Endothelial cell of umbilical vein (primary cell): ENCODE data around the gene TMEM214. TPM values are rescaled to one million over a fixed set of nuclear protein-coding genes. Genes with fewer than 3 reads are reported as not detected.
"Not testable (repeated sequence)": the region's sequence is repeated elsewhere in the genome, so short reads cannot be mapped to it uniquely, and the experiment has no call there.

Experiments used
- BruUV-seq: library from RNA; stranded (reverse); fragments of 400-500 nt; replicated peaks from 2 replicates; lab custom pipeline; 2021; lab: Mats Ljungman, UMichigan
- CTCF ChIA-PET: fragments of 300-600, 350-600 bp; sonication (Branson Sonifier 250); formaldehyde crosslinking; loops from one replicate; lab custom pipeline; 2021; ENCODE audit warnings: antibody characterized with exemption, inconsistent platforms; lab: Charles Lee
- POLR2A ChIA-PET: fragments of 300-600, 350-600 bp; sonication (Branson Sonifier 250); formaldehyde crosslinking; loops from one replicate; lab custom pipeline; 2021; ENCODE audit warnings: antibody characterized with exemption, inconsistent platforms; lab: Charles Lee
- DNase-seq: peaks from one replicate; pipeline ENCODE4 v3.0.0-alpha.2; 2011; ENCODE audit warnings: low read depth, low spot score
- FAIRE-seq: peaks from 2 replicates; lab custom pipeline; 2011; peaks lifted over from hg19 to GRCh38; lab: Jason Lieb, UNC
- H2AFZ ChIP-seq: 2 replicates; pipeline ENCODE4 v1.6.0; 2012; ENCODE audit warnings: low read depth, low read length, control low read depth, inconsistent platforms
- H3K27ac ChIP-seq: 2 replicates; pipeline ENCODE4 v1.5.1; 2011; ENCODE audit warnings: low read depth, mild to moderate bottlenecking, control low read depth, low read length, moderate library complexity; ENCODE audit not compliant: insufficient read depth
- H3K27me3 ChIP-seq, 2 experiments: 2 replicates each; pipeline versions ENCODE4 v1.6.0 to v1.6.1; 2011; ENCODE audit warnings: low read length in 2 of 2, mixed read lengths in 1 of 2; ENCODE audit not compliant: control insufficient read depth in 2 of 2, insufficient read depth in 2 of 2
- H3K36me3 ChIP-seq, 2 experiments: 2 replicates in 1 of 2; 3 replicates in 1 of 2; pipeline ENCODE4 v1.5.1; 2011; ENCODE audit warnings: low read length in 2 of 2, mild to moderate bottlenecking in 1 of 2, moderate library complexity in 1 of 2; ENCODE audit not compliant: control insufficient read depth in 2 of 2, insufficient read depth in 2 of 2; ENCODE audit errors: extremely low read depth in 1 of 2
- H3K4me1 ChIP-seq: 3 replicates; pipeline ENCODE4 v1.5.1; 2011; ENCODE audit warnings: mild to moderate bottlenecking, low read length; ENCODE audit not compliant: control insufficient read depth, insufficient read depth; ENCODE audit errors: extremely low read depth
- H3K4me2 ChIP-seq: 2 replicates; pipeline ENCODE4 v1.6.1; 2011; ENCODE audit warnings: low read length, control low read depth, mixed read lengths; ENCODE audit not compliant: insufficient read depth
- H3K4me3 ChIP-seq, 3 experiments: fragments of 200-600 bp in 1 of 3; sonication (generic), shearing (Covaris generic) in 1 of 3; replicated peaks in 1 of 3; 2 replicates each; pipeline ENCODE4 v1.5.1; 2011 to 2016; ENCODE audit warnings: control low read depth in 3 of 3, low read length in 3 of 3, mild to moderate bottlenecking in 2 of 3, inconsistent platforms in 1 of 3, low read depth in 1 of 3, moderate library complexity in 1 of 3; ENCODE audit not compliant: insufficient read depth in 1 of 3
- H3K79me2 ChIP-seq: 2 replicates; pipeline ENCODE4 v1.6.0; 2012; ENCODE audit warnings: low read length, inconsistent platforms; ENCODE audit not compliant: control insufficient read depth, insufficient read depth
- H3K9ac ChIP-seq: replicated peaks from 2 replicates; pipeline ENCODE3; 2011; ENCODE audit warnings: low read length, control low read depth; ENCODE audit not compliant: insufficient read depth; ENCODE audit errors: extremely low read depth
- H3K9me1 ChIP-seq: replicated peaks from 3 replicates; pipeline ENCODE4 v1.6.0; 2011; ENCODE audit warnings: mild to moderate bottlenecking, low read length; ENCODE audit not compliant: control insufficient read depth, insufficient read depth; ENCODE audit errors: extremely low read depth
- H3K9me3 ChIP-seq: replicated peaks from 2 replicates; pipeline ENCODE4 v1.5.1; 2012; ENCODE audit warnings: low read length, inconsistent platforms; ENCODE audit not compliant: control insufficient read depth, insufficient read depth
- H4K20me1 ChIP-seq: replicated peaks from 2 replicates; pipeline ENCODE3; 2011; ENCODE audit warnings: mild to moderate bottlenecking, low read length; ENCODE audit not compliant: control insufficient read depth, insufficient read depth; ENCODE audit errors: extremely low read depth
- EZH2 ChIP-seq: IDR thresholded peaks from 2 replicates; pipeline ENCODE4 v1.6.1; 2012; ENCODE audit warnings: borderline replicate concordance, low read depth, mild to moderate bottlenecking, moderate library complexity, low read length, inconsistent platforms; ENCODE audit not compliant: severe bottlenecking
- MAX ChIP-seq: IDR thresholded peaks from 2 replicates; pipeline ENCODE4 v1.6.1; 2011; ENCODE audit not compliant: insufficient read depth, insufficient read length
- POLR2A ChIP-seq: IDR thresholded peaks from 2 replicates; pipeline ENCODE4 v1.6.1; 2012; ENCODE audit warnings: low read depth, mild to moderate bottlenecking, control low read depth, low read length
- POLR2AphosphoS5 ChIP-seq: IDR thresholded peaks from 2 replicates; pipeline ENCODE4 v1.6.1; 2012; ENCODE audit warnings: low read depth, mild to moderate bottlenecking, control low read depth, low read length, moderate library complexity; ENCODE audit not compliant: insufficient read depth
- dilution Hi-C: fragments of 300-500 bp; cut with MboI; formaldehyde crosslinking; loops from one replicate; pipeline ENCODE4 v1.15.0; 2019; ENCODE audit warnings: low sequenced_read_pairs; ENCODE audit not compliant: extremely low pct_ligation_motif_present
- intact Hi-C: fragments of 100-400 bp; cut with micrococcal nuclease; formaldehyde crosslinking; loops from one replicate; pipeline ENCODE4 v1.10.0; 2022
- polyA plus RNA-seq, 4 experiments: library from polyadenylated mRNA; depleted of rRNA in 3 of 4; stranded (reverse) in 3 of 4; unstranded in 1 of 4; fragments of >200 nt; gene quantifications; 2 replicates each; pipeline versions ENCODE4 v1.2.1 to v1.2.3, GENCODE V29; 2011 to 2012; ENCODE audit warnings: missing spikeins in 1 of 4
- total RNA-seq: library from RNA; stranded (reverse); gene quantifications from 2 replicates; pipeline ENCODE4 v1.2.3, GENCODE V29; 2021

TMEM214 gene
- total and polyA plus RNA-seq, 2 donors (not counting 3 experiments of a cell fraction or from before 2014, with no cell fraction given), result 109 to 163 TPM

GRCh38 chr2:27074738-27075565 lies 42.2 kb downstream of the TMEM214 start:
- DNase-seq, result peak; percentile 33
- H3K4me1 ChIP-seq, result peaks cover 13% of the 10 kb centered on the region
- no peaks in the 10 kb centered on the region for H4K20me1 ChIP-seq
- H3K36me3 ChIP-seq, result no peaks in the 10 kb centered on the region
- no peak overlapping the region for H2AFZ ChIP-seq
- no peak overlapping the region for H3K27ac ChIP-seq
- peaks cover 14% of the 10 kb centered on the region for H3K79me2 ChIP-seq
- BruUV-seq, result no TSS peak
- ChIA-PET CTCF (interaction anchor here (0.7 to 0.9 kb wide), 2 partner anchors 9 to 667 kb away, joined by 3 read pairs; no protein-coding TSS in a partner anchor), POLR2A (interaction anchor here (0.5 kb wide), 1 partner anchor 13 kb away, joined by 7 read pairs; no protein-coding TSS in a partner anchor)
- no peak overlapping the region for H3K4me3 ChIP-seq
- peak; percentile 40 for FAIRE-seq
- no peaks in the 10 kb centered on the region for H3K9me3 ChIP-seq
- no peak overlapping the region for H3K9ac ChIP-seq
- TF ChIP-seq POLR2A (no peak), EZH2 (no peak), POLR2AphosphoS5 (no peak), MAX (no peak)
- H3K4me2 ChIP-seq, result no peak overlapping the region
- intact Hi-C loops (no loop called here), dilution Hi-C loops (no loop called here)
- H3K9me1 ChIP-seq, result no peaks in the 10 kb centered on the region
- H3K27me3 ChIP-seq, result no peaks in the 10 kb centered on the region

- H3K4me3 ChIP-seq, H3K36me3 ChIP-seq, H3K4me1 ChIP-seq, dilution Hi-C loops, H3K9me1 ChIP-seq, intact Hi-C loops, H3K4me2 ChIP-seq, H4K20me1 ChIP-seq, H3K9me3 ChIP-seq, CTCF ChIA-PET, H3K27ac ChIP-seq, H3K27me3 ChIP-seq, BruUV-seq, H2AFZ ChIP-seq, FAIRE-seq, H3K9ac ChIP-seq, H3K79me2 ChIP-seq, DNase-seq: not testable (repeated sequence)
- POLR2A ChIA-PET, result interaction anchor here (0.5 kb wide), 1 partner anchor 12 kb away, joined by 7 read pairs; no protein-coding TSS in a partner anchor
Measured at GRCh38 chr2:27075566-27075871, 42.8 kb downstream of the TMEM214 start.
